GM19193 (cell line): Measurements from ENCODE around the gene KRTAP22-2.

ENCODE experiments used
- POLR2A ChIP-seq: IDR thresholded peaks from 4 replicates; pipeline ENCODE4 v1.6.1; 2011; ENCODE audit not compliant: insufficient read depth, insufficient read length; ENCODE audit errors: extremely low read depth

KRTAP22-2 gene

GRCh38 chr21:30590297-30590696 is at the start of gene KRTAP22-2:
Gene KRTAP22-2, minus strand, starts transcription at chr21:30590397.
- TF ChIP-seq POLR2A, result no peak

DNA sequence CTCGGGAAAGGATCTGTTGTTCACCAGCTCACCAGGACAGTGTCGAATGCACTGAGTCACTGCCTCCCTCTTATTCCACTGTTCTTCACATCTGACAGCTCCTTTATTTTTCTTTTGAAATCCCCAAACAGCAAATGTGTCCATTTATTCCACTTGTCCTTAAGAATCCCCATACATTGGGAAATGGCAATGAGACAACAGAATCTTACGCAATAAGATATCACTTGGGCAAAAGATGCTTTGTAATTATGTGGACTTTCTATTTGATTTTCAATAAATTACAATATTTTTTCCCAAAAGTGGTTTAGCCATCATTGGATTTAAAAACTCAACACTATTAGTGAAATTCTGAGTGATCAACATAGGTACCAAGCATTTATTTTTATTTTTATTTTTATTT is 48.5 kb upstream of the KRTAP22-2 start:
- TF ChIP-seq POLR2A, result no peak

DNA sequence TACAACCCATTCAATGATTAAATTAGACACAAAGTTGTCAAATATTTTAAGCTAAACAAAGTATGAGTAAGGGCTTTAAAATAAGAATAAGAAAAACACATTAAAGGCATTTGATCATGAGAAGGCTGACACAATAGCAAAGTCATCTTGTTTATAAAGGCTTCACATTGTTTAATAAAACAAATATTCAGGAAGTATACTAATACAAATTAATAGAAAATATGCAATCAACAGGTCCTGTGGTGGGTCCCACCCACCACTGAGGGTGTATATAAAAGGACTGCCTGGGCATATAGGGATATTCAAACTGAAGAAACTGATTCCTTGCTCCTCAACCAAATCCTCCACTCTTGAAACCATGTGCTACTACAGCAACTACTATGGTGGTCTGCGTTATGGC is 44.7 kb upstream of the KRTAP22-2 start, which contains the start of gene KRTAP20-2:
TSS of gene KRTAP20-2 (plus strand) at position 301 of the 400 bp plus-strand sequence. CDS start at position 359, 58 bp downstream.
- no peak for TF ChIP-seq POLR2A

DNA sequence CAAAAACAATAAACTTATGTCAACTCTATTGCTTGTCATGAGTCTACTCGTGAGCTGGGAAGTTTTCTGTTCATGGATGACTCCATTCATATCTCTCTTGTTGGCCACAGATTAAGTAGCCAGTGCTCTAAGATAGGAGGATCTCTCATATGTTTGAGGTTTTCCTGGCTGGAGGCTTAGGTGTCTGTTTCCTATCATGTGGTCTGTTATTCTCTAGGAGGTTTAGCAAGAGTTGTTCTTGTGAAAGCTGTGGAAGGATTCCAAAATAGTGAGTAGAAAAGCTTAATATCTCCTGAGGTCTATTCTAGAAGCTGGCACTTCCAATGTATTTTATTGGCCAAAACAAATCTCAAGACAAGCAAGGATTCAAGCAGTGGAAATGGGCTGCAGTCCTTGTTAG is 39.0 kb upstream of the KRTAP22-2 start:
- no peak for TF ChIP-seq POLR2A

GRCh38 chr21:30628109-30628508 is 37.9 kb upstream of the KRTAP22-2 start:
- no peak for TF ChIP-seq POLR2A

- TF ChIP-seq POLR2A, result no peak
Measured at GRCh38 chr21:30625449-30626165, 35.4 kb upstream of the KRTAP22-2 start.

- no peak for TF ChIP-seq POLR2A
Measured at GRCh38 chr21:30623362-30623761, 33.2 kb upstream of the KRTAP22-2 start.

DNA sequence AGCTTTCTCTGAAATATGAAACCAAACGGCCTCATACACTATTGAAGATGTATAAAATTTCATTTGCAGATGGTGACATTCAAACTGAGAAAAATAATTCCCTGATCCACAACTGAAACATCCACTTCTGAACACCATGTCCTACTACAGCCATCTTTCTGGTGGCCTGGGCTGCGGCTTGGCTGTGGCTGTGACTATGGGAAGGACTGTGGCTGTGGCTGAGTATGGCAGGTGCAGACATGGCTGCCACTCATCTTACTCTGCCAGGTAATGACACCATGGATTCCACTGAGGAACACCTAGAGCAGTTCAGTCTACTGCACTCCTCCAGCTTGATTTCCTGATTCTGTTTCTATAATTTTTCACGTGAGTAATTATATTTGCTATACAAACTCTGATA is 30.3 kb upstream of the KRTAP22-2 start, which contains the start of gene KRTAP20-4:
TSS of gene KRTAP20-4 (plus strand) at position 106 of the 400 bp plus-strand sequence.
- no peak for TF ChIP-seq POLR2A

- no peak for TF ChIP-seq POLR2A
Measured at GRCh38 chr21:30620080-30620479, 29.9 kb upstream of the KRTAP22-2 start.

- TF ChIP-seq POLR2A, result no peak
Measured at GRCh38 chr21:30616125-30616524, 25.9 kb upstream of the KRTAP22-2 start, which contains the start of gene KRTAP20-1. Gene KRTAP20-1, plus strand, starts transcription at chr21:30616425. Its CDS starts 30 bp downstream, at chr21:30616455.

DNA sequence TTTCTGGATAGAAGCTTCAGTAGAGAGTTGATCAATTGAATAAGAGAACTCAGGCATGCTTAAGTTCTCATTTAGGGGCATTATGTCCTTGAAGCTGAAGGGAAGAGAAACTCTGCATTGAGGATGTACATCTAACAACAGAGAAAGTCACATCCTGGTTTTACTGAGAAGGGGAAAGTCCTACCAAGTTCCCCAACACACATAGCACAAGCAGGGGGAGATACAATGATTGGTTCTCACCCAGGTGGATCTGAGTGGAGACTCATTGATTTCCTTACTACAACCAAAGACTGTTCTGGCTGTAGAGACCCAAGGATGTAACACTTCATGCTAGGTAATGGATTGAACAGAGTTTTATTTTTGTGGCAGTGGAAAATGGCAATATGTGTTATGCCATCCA is 25.0 kb upstream of the KRTAP22-2 start:
- TF ChIP-seq POLR2A, result no peak

GRCh38 chr21:30613836-30614235 is 23.6 kb upstream of the KRTAP22-2 start, which contains the start of gene KRTAP6-1:
Gene KRTAP6-1, minus strand, starts transcription at chr21:30613930. Its CDS starts 26 bp downstream, at chr21:30613904.
- TF ChIP-seq POLR2A, result no peak

- TF ChIP-seq POLR2A, result no peak
Measured at GRCh38 chr21:30612132-30612531, 21.9 kb upstream of the KRTAP22-2 start.

DNA sequence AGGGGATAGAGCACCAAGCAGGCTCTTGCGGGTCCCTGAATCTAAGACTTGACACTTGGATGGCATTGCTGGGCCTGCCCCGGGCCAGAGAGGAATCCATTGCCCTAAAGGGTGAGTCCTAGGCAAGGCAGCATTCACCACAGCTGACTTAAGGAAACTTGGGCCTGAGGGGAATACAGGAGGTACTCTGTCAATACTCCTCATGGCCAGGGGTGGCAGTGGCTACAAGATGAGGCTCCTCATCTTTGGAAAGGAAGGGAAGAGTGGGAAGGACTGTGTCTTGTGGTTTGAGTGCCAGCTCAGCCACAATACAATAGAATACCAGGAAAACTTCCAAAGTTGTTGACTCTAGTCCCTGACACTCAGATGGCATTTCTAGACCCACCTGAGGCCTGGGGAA is 15.8 kb upstream of the KRTAP22-2 start:
- TF ChIP-seq POLR2A, result no peak

DNA sequence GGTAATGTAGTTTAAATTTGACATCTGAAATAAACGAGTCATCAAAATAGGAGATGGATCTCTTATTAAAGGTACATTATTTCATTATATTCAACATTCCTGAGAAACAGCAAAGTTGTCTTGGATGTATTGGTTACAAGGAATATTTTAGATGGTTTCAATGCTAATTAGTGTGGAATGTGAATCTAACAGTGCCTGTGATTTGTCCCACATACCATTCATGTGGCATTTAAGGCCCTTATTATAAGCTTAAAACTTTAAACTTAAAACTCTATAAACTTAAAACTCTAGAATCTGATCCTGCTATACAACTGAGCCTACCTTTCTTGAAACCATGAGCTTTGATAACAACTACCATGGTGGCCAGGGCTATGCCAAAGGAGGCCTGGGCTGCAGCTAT is 10.6 kb upstream of the KRTAP22-2 start, which contains the start of gene KRTAP22-1:
TSS of gene KRTAP22-1 (plus strand) at position 301 of the 400 bp plus-strand sequence.
- no peak for TF ChIP-seq POLR2A

DNA sequence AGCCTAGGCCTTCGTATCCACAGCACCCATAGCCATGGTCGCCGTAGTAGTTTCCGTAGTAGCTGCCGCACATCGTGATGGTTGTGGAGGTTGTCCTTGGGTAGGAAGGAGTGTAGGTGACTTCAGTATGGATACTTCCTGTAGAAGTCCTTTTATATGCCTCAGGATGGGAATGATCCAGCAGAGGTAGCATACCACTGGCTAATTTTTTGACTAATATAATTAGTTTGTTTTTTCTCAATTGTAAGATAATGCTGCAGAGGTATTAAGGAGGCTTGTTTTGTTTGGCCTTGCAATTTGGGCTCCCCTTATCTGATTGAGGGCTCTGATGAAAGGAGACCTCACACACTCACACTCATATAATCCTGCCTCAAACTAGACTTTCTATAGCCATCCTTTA is 8.6 kb upstream of the KRTAP22-2 start, which contains the start of gene KRTAP6-2:
TSS of gene KRTAP6-2 (minus strand) at position 101 of the 400 bp plus-strand sequence. CDS start at position 73, 28 bp downstream.
- TF ChIP-seq POLR2A, result no peak
